DOHH2 (cell line): ENCODE results near the gene WFS1.

ENCODE experiments used
- H3F3A ChIP-seq: fragments of 200-600 bp; sonication (generic), shearing (Covaris generic); 2 replicates; pipeline ENCODE4 v1.6.0; 2016; ENCODE audit warnings: antibody characterized with exemption, mild to moderate bottlenecking; ENCODE audit not compliant: control insufficient read depth, insufficient read depth
- H3K27ac ChIP-seq: fragments of 200-600 bp; sonication (generic); 2 replicates; pipeline ENCODE4 v1.5.1; 2014; ENCODE audit warnings: low read depth, mild to moderate bottlenecking, low read length, moderate library complexity
- H3K27me3 ChIP-seq: fragments of 200-600 bp; sonication (generic); 2 replicates; pipeline ENCODE4 v1.6.1; 2014; ENCODE audit warnings: mild to moderate bottlenecking, low read length, mixed read lengths; ENCODE audit not compliant: control insufficient read depth
- H3K36me3 ChIP-seq: fragments of 200-600 bp; sonication (generic); 2 replicates; pipeline ENCODE4 v1.6.1; 2014; ENCODE audit warnings: mild to moderate bottlenecking, low read length, moderate library complexity, mixed read lengths; ENCODE audit not compliant: control insufficient read depth
- H3K4me1 ChIP-seq: fragments of 200-600 bp; sonication (generic); 2 replicates; pipeline ENCODE4 v1.6.1; 2014; ENCODE audit warnings: mild to moderate bottlenecking, low read length, mixed read lengths; ENCODE audit not compliant: control insufficient read depth
- H3K4me2 ChIP-seq: fragments of 200-600 bp; sonication (generic); 2 replicates; pipeline ENCODE4 v1.6.0; 2014; ENCODE audit warnings: mild to moderate bottlenecking, low read length, moderate library complexity
- H3K4me3 ChIP-seq: fragments of 200-600 bp; sonication (generic); 2 replicates; pipeline ENCODE4 v1.5.1; 2014; ENCODE audit warnings: mild to moderate bottlenecking, low read length, mixed read lengths
- H3K79me2 ChIP-seq: fragments of 200-600 bp; sonication (generic); 2 replicates; pipeline ENCODE4 v1.6.1; 2014; ENCODE audit warnings: mild to moderate bottlenecking, low read length, mixed read lengths; ENCODE audit not compliant: control insufficient read depth
- H3K9me2 ChIP-seq: fragments of 200-600 bp; sonication (generic); replicated peaks from 2 replicates; pipeline ENCODE4 v1.6.1; 2014; ENCODE audit warnings: mild to moderate bottlenecking, low read length, mixed read lengths; ENCODE audit not compliant: control insufficient read depth
- H3K9me3 ChIP-seq: fragments of 200-600 bp; sonication (generic); 2 replicates; pipeline ENCODE4 v1.6.1; 2014; ENCODE audit warnings: antibody characterized with exemption, low read length, mixed read lengths; ENCODE audit not compliant: control insufficient read depth, insufficient read depth
- H4K20me1 ChIP-seq: fragments of 200-600 bp; sonication (generic); 2 replicates; pipeline ENCODE4 v1.6.0; 2014; ENCODE audit warnings: low read depth, mild to moderate bottlenecking, antibody characterized with exemption, low read length, moderate library complexity; ENCODE audit not compliant: control insufficient read depth, insufficient read depth
- CTCF ChIP-seq: fragments of 200-600 bp; sonication (generic); IDR thresholded peaks from one replicate; pipeline ENCODE4 v1.5.1; 2014; ENCODE audit warnings: antibody characterized with exemption, mild to moderate bottlenecking, low read depth, low read length; ENCODE audit not compliant: poor library complexity, severe bottlenecking
- EZH2phosphoT487 ChIP-seq: fragments of 200-600 bp; sonication (generic); IDR thresholded peaks from 2 replicates; pipeline ENCODE4 v1.6.1; 2017; ENCODE audit warnings: borderline replicate concordance, mild to moderate bottlenecking, antibody characterized with exemption, low read length, moderate library complexity, mixed read lengths

Gene WFS1

GRCh38 chr4:6241062-6241845, 28.4 kb upstream of the WFS1 start:
- H4K20me1 ChIP-seq: no peaks in the 10 kb centered on the region
- H3F3A ChIP-seq: no peaks in the 10 kb centered on the region
- H3K27ac ChIP-seq: no peak overlapping the region
- H3K9me3 ChIP-seq: no peaks in the 10 kb centered on the region; the same call in 1 of the 2 replicates
- no peak for TF ChIP-seq EZH2phosphoT487
- TF ChIP-seq CTCF: no peak
- no peaks in the 10 kb centered on the region for H3K4me1 ChIP-seq
- no peaks in the 10 kb centered on the region for H3K27me3 ChIP-seq
- no peak overlapping the region for H3K4me3 ChIP-seq
- no peaks in the 10 kb centered on the region for H3K9me2 ChIP-seq
- H3K4me2 ChIP-seq: no peak overlapping the region
- no peaks in the 10 kb centered on the region for H3K79me2 ChIP-seq
- H3K36me3 ChIP-seq: no peaks in the 10 kb centered on the region

GRCh38 chr4:6242271-6243029, 27.2 kb upstream of the WFS1 start:
- H3K27ac ChIP-seq: no peak overlapping the region
- H3F3A ChIP-seq: no peaks in the 10 kb centered on the region
- H3K4me2 ChIP-seq: no peak overlapping the region
- no peaks in the 10 kb centered on the region for H3K9me2 ChIP-seq
- TF ChIP-seq EZH2phosphoT487: no peak
- TF ChIP-seq CTCF: no peak
- no peaks in the 10 kb centered on the region for H4K20me1 ChIP-seq
- H3K4me1 ChIP-seq: no peaks in the 10 kb centered on the region
- no peaks in the 10 kb centered on the region for H3K27me3 ChIP-seq
- no peaks in the 10 kb centered on the region for H3K79me2 ChIP-seq
- H3K4me3 ChIP-seq: no peak overlapping the region
- no peaks in the 10 kb centered on the region; the same call in 1 of the 2 replicates for H3K9me3 ChIP-seq
- no peaks in the 10 kb centered on the region for H3K36me3 ChIP-seq

- Histone ChIP-seq H4K20me1 (no peaks in the 10 kb centered on the region), H3K79me2 (no peaks in the 10 kb centered on the region), H3K9me2 (no peaks in the 10 kb centered on the region), H3K27ac (no peak overlapping the region), H3K4me2 (no peak overlapping the region), H3K27me3 (peaks cover 4% of the 10 kb centered on the region; the same call in 1 of the 2 replicates), H3K4me3 (no peak overlapping the region), H3K4me1 (no peaks in the 10 kb centered on the region), H3K9me3 (no peaks in the 10 kb centered on the region; the same call in 1 of the 2 replicates), H3K36me3 (no peaks in the 10 kb centered on the region), H3F3A (no peaks in the 10 kb centered on the region)
- TF ChIP-seq EZH2phosphoT487 (no peak), CTCF (no peak)
These were observed 24.1 kb upstream of the WFS1 start for GRCh38 chr4:6245246-6246169.
